T47D (cell line): ENCODE results near the gene KIF13A.
"Not testable (repeated sequence)": the region's sequence is repeated elsewhere in the genome, so short reads cannot be mapped to it uniquely, and the experiment has no call there.

Experiments
- DNase-seq, 2 experiments: peaks; one replicate each; pipeline versions ENCODE4 v3.0.0 to v3.0.0-alpha.2; 2011 to 2012; ENCODE audit warnings: low read depth in 1 of 2, low spot score in 1 of 2
- JUND ChIP-seq: IDR thresholded peaks from 2 replicates; pipeline ENCODE4 v1.6.1; 2012; ENCODE audit warnings: low read depth
- in situ Hi-C: cut with HindIII; loops from 2 replicates; pipeline ENCODE4 v1.10.0; 2016; ENCODE audit warnings: low sequenced_read_pairs, low pct_unique_long_range_greater_than_20kb

KIF13A gene

GRCh38 chr6:17908831-17909230 lies 78.6 kb downstream of the KIF13A start:
- TF ChIP-seq JUND = no peak
- in situ Hi-C loops = no loop called here
- no peak for DNase-seq

- peak in 1 of 2 experiments; percentile 57 for DNase-seq
- TF ChIP-seq JUND = no peak
- in situ Hi-C loops = no loop called here
These were observed 79.8 kb downstream of the KIF13A start for GRCh38 chr6:17907406-17908229.

GRCh38 chr6:17905611-17906592 lies 81.5 kb downstream of the KIF13A start:
- DNase-seq = no peak
- in situ Hi-C loops = no loop called here
- no peak for TF ChIP-seq JUND

GRCh38 chr6:17904491-17905120 lies 82.8 kb downstream of the KIF13A start:
- TF ChIP-seq JUND = no peak
- in situ Hi-C loops = no loop called here
- DNase-seq = no peak

- no peak for TF ChIP-seq JUND
- in situ Hi-C loops = no loop called here
- no peak for DNase-seq
These were observed 84.5 kb downstream of the KIF13A start for GRCh38 chr6:17902974-17903373.

GRCh38 chr6:17901493-17901892 lies 85.9 kb downstream of the KIF13A start:
- no peak for DNase-seq
- in situ Hi-C loops = no loop called here
- TF ChIP-seq JUND = no peak

GRCh38 chr6:17900011-17900410 lies 87.4 kb downstream of the KIF13A start:
- DNase-seq = no peak
- in situ Hi-C loops = no loop called here
- TF ChIP-seq JUND = no peak

GRCh38 chr6:17899491-17899890 lies 87.9 kb downstream of the KIF13A start:
- in situ Hi-C loops = no loop called here
- DNase-seq = no peak
- no peak for TF ChIP-seq JUND

GRCh38 chr6:17897681-17898080 lies 89.8 kb downstream of the KIF13A start:
- TF ChIP-seq JUND = no peak
- in situ Hi-C loops = no loop called here
- DNase-seq = no peak

GRCh38 chr6:17894905-17895304 lies 92.5 kb downstream of the KIF13A start:
- in situ Hi-C loops = no loop called here
- no peak for DNase-seq
- TF ChIP-seq JUND = no peak

- in situ Hi-C loops = no loop called here
- no peak for DNase-seq
- no peak for TF ChIP-seq JUND
These were observed 93.2 kb downstream of the KIF13A start for GRCh38 chr6:17894191-17894590.

- no peak for DNase-seq
- no peak for TF ChIP-seq JUND
- in situ Hi-C loops = no loop called here
These were observed 95.2 kb downstream of the KIF13A start for GRCh38 chr6:17892097-17892686.

- no peak for DNase-seq
- TF ChIP-seq JUND = no peak
- in situ Hi-C loops = no loop called here
These were observed 97.1 kb downstream of the KIF13A start for GRCh38 chr6:17890309-17890708.

- in situ Hi-C loops, DNase-seq: not testable (repeated sequence)
These were observed 97.7 kb downstream of the KIF13A start for GRCh38 chr6:17889777-17890176.
